ENCODE data around the gene MRM3.

MRM3 gene

DNA sequence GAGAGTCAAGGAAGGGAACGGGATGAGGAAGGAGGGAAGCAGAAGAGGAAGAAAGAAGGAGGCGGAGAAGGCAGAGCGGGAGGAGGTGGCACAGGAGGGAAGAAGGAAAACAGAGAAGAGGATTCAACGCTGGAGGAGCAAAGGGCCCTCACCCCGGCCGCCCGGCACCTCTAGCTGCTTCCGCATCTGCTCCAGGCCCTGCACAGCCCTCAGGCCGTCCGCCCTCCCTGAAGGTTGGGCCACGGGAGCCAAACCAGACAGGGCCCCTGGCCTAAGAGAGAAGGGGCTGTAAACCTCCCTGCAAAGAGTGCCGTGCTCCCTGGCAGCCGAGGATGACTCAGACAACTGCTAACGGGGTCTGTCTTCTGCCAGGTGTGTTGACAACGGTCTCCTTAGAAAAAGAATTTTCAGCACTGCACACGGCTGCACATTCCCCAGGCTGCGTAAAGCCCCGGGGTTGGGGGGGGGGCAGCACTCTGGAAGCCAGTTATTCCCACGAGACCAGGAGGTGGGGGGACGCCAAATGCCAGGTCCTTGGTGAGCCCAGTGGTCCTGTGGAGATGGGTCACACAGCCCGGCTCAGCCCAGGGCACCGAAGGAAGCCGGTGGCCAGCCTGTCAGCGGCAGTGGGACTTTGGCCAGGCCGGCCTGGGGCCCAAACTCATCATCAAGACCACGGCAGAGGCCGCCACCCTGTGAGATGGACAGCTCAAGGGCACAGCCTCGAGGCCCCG is 29.1 kb downstream of the MRM3 start:
- no peak overlapping the region for H3K4me3 ChIP-seq (ENCODE audit: low read depth, low read length, poor library complexity, severe bottlenecking)
- no peak overlapping the region for H3K27ac ChIP-seq (ENCODE audit: low read depth, low read length, poor library complexity, severe bottlenecking)
- no peaks in the 10 kb centered on the region for H3F3A ChIP-seq (ENCODE audit: insufficient read depth, low read length)
- TF ChIP-seq EZH2 (IDR thresholded peaks at IDR 0.05; ENCODE audit: borderline replicate concordance, low read length), result no peak
- TF ChIP-seq CTCF (IDR thresholded peaks at IDR 0.05; ENCODE audit: low read length), result no peak
- no peaks in the 10 kb centered on the region for H3K79me2 ChIP-seq (ENCODE audit: insufficient read depth, low read length)
- no peak overlapping the region for H2AFZ ChIP-seq (ENCODE audit: low read length)
- H3K9me3 ChIP-seq (ENCODE audit: low read length), result no peaks in the 10 kb centered on the region
- H3K36me3 ChIP-seq (ENCODE audit: insufficient read depth, low read length), result peaks cover 4% of the 10 kb centered on the region; the same call in 1 of the 2 replicates
- no peaks in the 10 kb centered on the region for H4K20me1 ChIP-seq (ENCODE audit: insufficient read depth, low read length)
- H3K9ac ChIP-seq (ENCODE audit: low read length), result no peak overlapping the region
- H3K4me2 ChIP-seq (ENCODE audit: low read length), result no peak overlapping the region
- H3K4me1 ChIP-seq (ENCODE audit: insufficient read depth, low read length, severe bottlenecking), result no peaks in the 10 kb centered on the region
- no peaks in the 10 kb centered on the region for H3K9me2 ChIP-seq (ENCODE audit: low read depth, low read length)
- peaks cover 4% of the 10 kb centered on the region; the same call in 1 of the 2 replicates for H3K27me3 ChIP-seq (ENCODE audit: insufficient read depth, low read length)

DNA sequence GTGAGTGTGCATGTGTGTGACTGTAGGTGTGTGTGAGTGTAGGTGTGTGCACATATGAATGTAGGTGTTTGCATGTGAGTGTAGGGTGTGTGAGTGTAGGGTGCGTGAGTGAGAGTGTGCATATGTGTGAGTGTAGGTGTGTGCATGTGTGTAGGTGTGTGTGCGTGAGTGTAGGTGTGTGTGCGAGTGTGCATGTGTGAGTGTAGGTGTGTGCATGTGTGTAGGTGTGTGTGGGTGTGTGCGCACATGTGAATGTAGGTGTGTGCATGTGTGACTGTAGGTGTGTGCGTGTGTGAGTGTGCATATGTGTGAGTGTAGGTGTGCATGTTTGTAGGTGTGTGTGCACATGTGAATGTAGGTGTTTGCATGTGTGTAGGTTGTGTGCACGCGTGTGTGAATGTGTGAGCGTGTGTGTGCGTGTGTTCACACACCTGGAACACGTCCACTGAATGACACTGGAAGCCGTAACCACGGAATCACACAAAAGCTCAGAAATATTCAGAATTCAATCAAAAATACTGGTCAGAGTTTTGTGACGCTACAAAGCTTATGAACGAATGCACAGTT is 30.6 kb downstream of the MRM3 start:
- no peak overlapping the region for H3K4me3 ChIP-seq (ENCODE audit: low read depth, low read length, poor library complexity, severe bottlenecking)
- H3K9me2 ChIP-seq (ENCODE audit: low read depth, low read length), result no peaks in the 10 kb centered on the region
- H3K27me3 ChIP-seq (ENCODE audit: insufficient read depth, low read length), result peaks cover 2% of the 10 kb centered on the region; the same call in 1 of the 2 replicates
- peaks cover 4% of the 10 kb centered on the region; the same call in 1 of the 2 replicates for H3K36me3 ChIP-seq (ENCODE audit: insufficient read depth, low read length)
- no peaks in the 10 kb centered on the region for H4K20me1 ChIP-seq (ENCODE audit: insufficient read depth, low read length)
- H3K27ac ChIP-seq (ENCODE audit: low read depth, low read length, poor library complexity, severe bottlenecking), result no peak overlapping the region
- H3F3A ChIP-seq (ENCODE audit: insufficient read depth, low read length), result no peaks in the 10 kb centered on the region
- H3K4me2 ChIP-seq (ENCODE audit: low read length), result no peak overlapping the region
- H3K4me1 ChIP-seq (ENCODE audit: insufficient read depth, low read length, severe bottlenecking), result no peaks in the 10 kb centered on the region
- no peak for TF ChIP-seq EZH2 (IDR thresholded peaks at IDR 0.05; ENCODE audit: borderline replicate concordance, low read length)
- TF ChIP-seq CTCF (IDR thresholded peaks at IDR 0.05; ENCODE audit: low read length), result no peak
- no peaks in the 10 kb centered on the region for H3K9me3 ChIP-seq (ENCODE audit: low read length)
- no peaks in the 10 kb centered on the region for H3K79me2 ChIP-seq (ENCODE audit: insufficient read depth, low read length)
- no peak overlapping the region for H3K9ac ChIP-seq (ENCODE audit: low read length)
- no peak overlapping the region for H2AFZ ChIP-seq (ENCODE audit: low read length)

DNA sequence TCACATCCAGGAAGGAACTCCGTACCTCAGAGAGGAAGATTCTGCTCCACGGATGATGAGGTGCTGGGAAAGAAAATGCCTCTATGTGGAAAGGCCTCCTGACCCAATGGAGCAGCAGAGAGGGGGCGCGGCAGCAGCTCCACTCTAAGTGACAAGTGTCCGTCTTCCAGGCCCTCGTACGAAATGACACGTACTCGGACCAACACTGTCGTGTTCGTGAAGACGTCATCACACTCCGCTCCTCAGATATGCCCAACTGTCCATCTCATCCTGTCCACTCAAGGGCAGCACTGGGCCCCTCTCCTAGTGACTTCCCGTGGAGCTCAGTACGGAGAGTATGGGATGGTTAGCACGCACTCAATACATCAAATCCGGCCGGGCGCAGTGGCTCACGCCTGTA is 32.2 kb downstream of the MRM3 start:
- H3K9me2 ChIP-seq (ENCODE audit: low read depth, low read length), result no peaks in the 10 kb centered on the region
- H3K36me3 ChIP-seq (ENCODE audit: insufficient read depth, low read length), result peaks cover 4% of the 10 kb centered on the region; the same call in 1 of the 2 replicates
- no peaks in the 10 kb centered on the region for H4K20me1 ChIP-seq (ENCODE audit: insufficient read depth, low read length)
- H3K27me3 ChIP-seq (ENCODE audit: insufficient read depth, low read length), result no peaks in the 10 kb centered on the region; the same call in 1 of the 2 replicates
- no peak overlapping the region for H3K9ac ChIP-seq (ENCODE audit: low read length)
- TF ChIP-seq EZH2 (IDR thresholded peaks at IDR 0.05; ENCODE audit: borderline replicate concordance, low read length) (no peak), CTCF (IDR thresholded peaks at IDR 0.05; ENCODE audit: low read length) (no peak)
- H3K4me2 ChIP-seq (ENCODE audit: low read length), result no peak overlapping the region
- no peak overlapping the region for H3K27ac ChIP-seq (ENCODE audit: low read depth, low read length, poor library complexity, severe bottlenecking)
- no peaks in the 10 kb centered on the region for H3K79me2 ChIP-seq (ENCODE audit: insufficient read depth, low read length)
- no peak overlapping the region for H3K4me3 ChIP-seq (ENCODE audit: low read depth, low read length, poor library complexity, severe bottlenecking)
- no peaks in the 10 kb centered on the region for H3K9me3 ChIP-seq (ENCODE audit: low read length)
- no peak overlapping the region for H2AFZ ChIP-seq (ENCODE audit: low read length)
- H3F3A ChIP-seq (ENCODE audit: insufficient read depth, low read length), result no peaks in the 10 kb centered on the region
- H3K4me1 ChIP-seq (ENCODE audit: insufficient read depth, low read length, severe bottlenecking), result no peaks in the 10 kb centered on the region

All from OCI-LY1 (cell line).